IgD-negative memory B cell (primary cell): ENCODE results near the gene XYLB. TPM values are rescaled to one million over a fixed set of nuclear protein-coding genes. Genes with fewer than 3 reads are reported as not detected.

Source experiments
- H3K27ac Mint-ChIP-seq, 3 donors: one replicate each; pipeline ENCODE4 v1.8.0; 2020 to 2022; ENCODE audit warnings: mild to moderate bottlenecking in 3 of 3, mixed read lengths in 3 of 3, moderate library complexity in 1 of 3
- H3K27me3 Mint-ChIP-seq: one replicate; pipeline ENCODE4 v1.8.0; 2021; ENCODE audit warnings: mixed read lengths
- H3K36me3 Mint-ChIP-seq: one replicate; pipeline ENCODE4 v1.8.0; 2020; ENCODE audit warnings: mild to moderate bottlenecking, mixed read lengths
- H3K4me1 Mint-ChIP-seq, 3 donors: one replicate each; pipeline ENCODE4 v1.8.0; 2020 to 2022; ENCODE audit warnings: mixed read lengths in 3 of 3, mild to moderate bottlenecking in 1 of 3
- H3K4me3 Mint-ChIP-seq, 4 donors: one replicate each; pipeline ENCODE4 v1.8.0; 2020 to 2022; ENCODE audit warnings: mild to moderate bottlenecking in 4 of 4, mixed read lengths in 4 of 4, moderate library complexity in 3 of 4
- H3K9me3 Mint-ChIP-seq, 3 donors: one replicate each; pipeline ENCODE4 v1.8.0; 2020 to 2021; ENCODE audit warnings: mixed read lengths in 3 of 3, mild to moderate bottlenecking in 1 of 3
- polyA plus RNA-seq: library from polyadenylated mRNA; unstranded; fragments of 300-500 nt; fragmentation: Illumina TruSeq; gene quantifications from one replicate; pipeline ENCODE4 v1.2.3, GENCODE V29; 2021

XYLB gene
- polyA plus RNA-seq, 1 donor from 2014 or later: 0.28 TPM

DNA sequence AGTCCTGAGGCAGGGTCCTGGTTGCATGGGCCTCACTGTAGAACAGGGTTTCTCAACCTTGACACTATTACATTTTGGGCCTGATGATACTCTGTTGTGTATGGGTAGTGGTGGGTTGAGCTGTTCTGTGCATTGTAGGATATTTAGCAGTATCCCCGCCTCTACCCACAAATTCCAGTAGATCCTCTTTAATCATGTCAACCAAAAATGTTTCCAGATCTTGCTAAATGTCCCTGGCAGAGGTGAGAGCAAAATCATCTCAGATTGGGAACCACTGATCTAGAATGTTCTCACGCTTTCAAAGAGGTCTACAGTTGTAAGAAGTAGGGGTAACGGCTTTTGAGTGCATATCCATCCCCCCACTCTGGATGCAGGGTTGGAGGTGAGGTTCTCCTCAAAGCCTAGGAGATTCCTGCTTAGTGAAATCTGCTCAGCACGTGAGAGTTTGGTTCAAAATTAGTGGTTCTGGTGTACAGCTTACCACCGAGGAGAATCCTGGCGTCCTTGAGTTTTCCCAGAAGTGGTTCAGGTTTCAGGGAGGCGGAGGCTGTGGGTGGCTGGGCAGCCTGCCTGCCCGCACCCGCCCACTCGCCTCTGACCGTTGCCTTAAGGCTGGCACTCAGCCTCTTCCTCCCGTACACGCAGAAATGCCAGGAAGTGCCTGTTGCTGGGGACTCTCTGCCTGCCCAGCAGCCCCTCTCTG, 112.4 kb downstream of the XYLB start:
- no peak overlapping the region for H3K4me3 Mint-ChIP-seq
- peaks cover 3% of the 10 kb centered on the region for H3K27me3 Mint-ChIP-seq
- no peaks in the 10 kb centered on the region for H3K36me3 Mint-ChIP-seq

DNA sequence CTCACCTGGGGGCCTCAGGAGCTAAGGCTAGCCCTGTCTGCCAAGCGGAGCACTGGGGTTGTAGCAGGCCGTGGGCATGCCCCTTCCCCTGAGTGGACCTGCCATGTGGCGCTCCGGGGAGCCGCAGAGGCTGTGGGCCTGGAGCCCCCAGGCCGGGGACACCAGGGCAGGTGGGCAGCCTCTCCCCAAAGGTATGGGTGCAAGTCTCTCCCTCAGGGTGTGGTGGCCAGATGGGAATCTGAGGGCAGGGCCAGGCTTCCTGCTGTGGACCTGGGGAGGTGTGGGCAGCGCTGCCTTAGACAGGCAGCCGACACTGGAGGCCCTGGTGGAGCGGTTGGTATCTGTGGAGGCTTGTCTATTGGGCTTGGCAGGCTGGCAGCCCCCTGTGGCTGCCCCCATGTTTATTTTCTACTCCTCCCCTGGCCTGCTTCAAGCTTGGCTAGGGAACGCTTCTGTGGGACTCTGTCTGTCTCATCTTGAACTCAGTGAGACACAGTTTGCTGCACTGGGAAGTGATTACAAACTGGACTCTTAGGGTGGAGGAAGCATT, 113.0 kb downstream of the XYLB start:
- peaks cover 0 to 8% (median 2%) of the 10 kb centered on the region in 3 donors for H3K4me1 Mint-ChIP-seq
- no peaks in the 10 kb centered on the region for H3K36me3 Mint-ChIP-seq
- peak overlapping the region in 1 of 4 donors; percentile 13 for H3K4me3 Mint-ChIP-seq
- peaks cover 0 to 2% (median 0%) of the 10 kb centered on the region in 3 donors for H3K9me3 Mint-ChIP-seq
- H3K27me3 Mint-ChIP-seq: peaks cover 1% of the 10 kb centered on the region
- H3K27ac Mint-ChIP-seq: no peak overlapping the region

More for the DNA sequence above, 112.4 kb downstream of the XYLB start:
- Mint-ChIP-seq H3K9me3 (no peaks in the 10 kb centered on the region), H3K4me1 (peaks cover 0 to 8% (median 4%) of the 10 kb centered on the region in 3 donors), H3K27ac (peak overlapping the region in 1 of 3 donors; percentile 19)

DNA sequence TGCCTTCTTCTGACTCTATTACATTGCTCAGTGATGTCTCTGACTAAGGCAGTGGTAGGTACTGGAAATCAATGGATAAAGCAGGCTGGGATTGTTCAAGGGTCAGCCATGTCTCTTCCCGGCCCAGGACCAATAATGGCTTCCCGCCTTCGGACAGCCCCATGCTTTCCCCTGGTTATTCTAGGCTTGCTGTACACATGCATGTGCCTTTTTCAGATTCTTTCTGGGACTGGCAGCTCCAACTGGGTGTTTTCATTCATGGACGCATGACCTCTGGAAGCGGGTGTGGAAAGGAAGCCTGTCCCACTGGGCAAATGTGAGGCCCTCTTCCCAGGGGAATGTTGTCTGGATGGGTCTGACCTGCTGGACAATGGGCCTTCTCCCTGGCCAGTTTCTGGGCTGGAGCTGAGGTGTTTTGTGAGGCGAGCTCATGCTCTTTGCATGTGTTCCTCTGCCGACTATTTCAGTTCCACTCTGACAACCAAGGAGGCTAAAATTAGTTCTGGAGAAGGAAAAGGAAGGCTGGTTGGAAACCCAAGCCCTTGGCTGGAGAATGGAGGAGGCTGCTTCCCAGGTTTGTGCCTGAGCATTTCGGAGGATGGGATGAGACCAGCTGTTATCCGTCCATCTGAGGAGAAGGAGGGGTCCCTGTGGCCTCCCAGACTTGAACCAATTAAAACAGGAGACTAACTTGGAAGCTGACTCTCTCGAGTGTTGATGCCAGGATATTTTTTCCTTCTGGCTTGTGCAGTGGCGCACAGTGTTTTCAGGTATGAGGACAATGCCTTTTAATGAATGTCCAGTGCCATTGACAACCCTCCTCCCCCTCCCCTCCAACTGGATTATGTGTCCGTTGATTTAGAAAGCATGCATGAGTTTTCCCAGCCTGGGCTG, 114.0 kb downstream of the XYLB start:
- H3K36me3 Mint-ChIP-seq: no peaks in the 10 kb centered on the region
- no peak overlapping the region for H3K27ac Mint-ChIP-seq
- peaks cover 0 to 3% (median 2%) of the 10 kb centered on the region in 3 donors for H3K9me3 Mint-ChIP-seq
- H3K27me3 Mint-ChIP-seq: no peaks in the 10 kb centered on the region
- H3K4me1 Mint-ChIP-seq: peaks cover 0 to 6% (median 2%) of the 10 kb centered on the region in 3 donors
- peak overlapping the region in 1 of 4 donors; percentile 13 for H3K4me3 Mint-ChIP-seq

Other genes with a start within 250 kb of the XYLB start
- gene ACAA1, start 209.7 kb upstream of the XYLB start, polyA plus RNA-seq: 41.8 TPM
- gene MYD88, start 208.1 kb upstream of the XYLB start, polyA plus RNA-seq: 83.0 TPM
- 13.0 TPM for gene OXSR1, start 181.2 kb upstream of the XYLB start, polyA plus RNA-seq
- gene SLC22A13, start 81.0 kb upstream of the XYLB start, polyA plus RNA-seq: not detected
- gene SLC22A14, start 64.5 kb upstream of the XYLB start, polyA plus RNA-seq: not detected
- gene ACVR2B, start 107.1 kb downstream of the XYLB start, polyA plus RNA-seq: not detected
- gene EXOG, start 149.6 kb downstream of the XYLB start, polyA plus RNA-seq: 13.6 TPM